OCI-LY3 (cell line): ENCODE data around the gene USP53.
"Not testable (repeated sequence)": the region's sequence is repeated elsewhere in the genome, so short reads cannot be mapped to it uniquely, and the experiment has no call there.

Experiments
- CTCF ChIP-seq: fragments of 200-600, 300-600 bp; sonication (generic); IDR thresholded peaks from 2 replicates; pipeline ENCODE4 v1.5.1; 2014; ENCODE audit warnings: antibody characterized with exemption, low read length, low read depth
- EZH2phosphoT487 ChIP-seq: fragments of 200-600 bp; shearing (Covaris generic); IDR thresholded peaks from 2 replicates; pipeline ENCODE4 v1.6.1; 2018; ENCODE audit warnings: antibody characterized with exemption, mixed run types, low read depth

DNA sequence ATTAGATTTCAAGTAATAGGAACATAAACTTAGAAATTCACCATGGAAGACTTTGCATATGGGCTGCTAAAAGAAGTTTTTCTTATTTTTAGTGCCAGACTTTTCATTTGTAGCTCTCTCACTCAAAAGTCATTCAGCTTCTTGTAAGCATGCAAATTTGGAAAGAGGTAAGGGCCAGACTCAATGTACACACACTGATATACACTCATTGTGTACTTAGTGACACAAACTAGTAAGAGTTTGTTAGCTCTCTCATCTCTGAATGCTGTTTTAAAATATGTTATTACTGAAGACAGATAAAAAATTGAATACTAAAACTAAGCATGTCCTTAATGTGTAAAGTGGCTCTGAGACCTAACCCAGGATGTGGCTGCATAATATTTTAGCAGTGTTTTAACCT lies 127.4 kb downstream of the USP53 start:
- TF ChIP-seq CTCF, EZH2phosphoT487: not testable (repeated sequence)
